ENCODE results near the gene SET.

SET gene

DNA sequence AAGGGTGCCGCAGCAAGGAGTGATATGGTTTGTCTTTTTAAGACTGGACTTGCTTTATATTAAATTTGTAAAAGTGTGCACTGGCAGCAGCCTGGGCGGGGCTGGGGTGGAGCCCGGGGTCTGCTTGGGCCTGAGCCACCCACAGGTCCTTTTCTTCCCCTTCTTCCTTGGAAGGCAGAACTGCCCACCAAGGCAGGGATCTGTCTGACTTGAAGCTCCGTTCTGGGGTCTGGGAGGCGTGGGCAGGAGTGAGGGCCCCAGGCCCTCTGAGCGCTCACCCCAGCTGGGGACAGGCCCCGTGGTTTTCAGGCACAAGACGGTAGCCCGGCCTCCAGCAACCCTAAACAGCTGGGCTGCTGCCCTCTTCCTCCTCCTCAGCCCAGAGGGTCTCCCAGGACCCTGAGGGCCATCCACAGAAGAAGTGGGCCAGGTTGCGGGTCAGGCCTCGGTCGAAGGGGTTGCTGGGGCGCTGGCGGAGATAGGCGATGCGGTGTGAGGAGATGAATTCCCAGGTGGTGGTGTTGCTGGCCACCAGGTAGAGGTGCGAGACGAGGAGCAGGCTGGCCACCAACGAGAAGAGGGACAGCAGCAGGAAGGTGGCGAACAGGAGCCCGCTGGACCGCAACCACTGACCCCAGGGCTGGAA is 31.9 kb downstream of the SET start:
- no peak for TF ChIP-seq CTCF (IDR thresholded peaks at IDR 0.05)
- Histone ChIP-seq H3K36me3 (peaks cover 34% of the 10 kb centered on the region), H3K4me1 (ENCODE audit: control insufficient read depth in 1 of 2, insufficient read depth in 1 of 2, low read depth in 1 of 2, low read length in 1 of 2) (peaks cover 20 to 21% of the 10 kb centered on the region in 2 experiments), H3K9me3 (no peaks in the 10 kb centered on the region), H3K27ac (no peak overlapping the region), H3K4me3 (ENCODE audit: low read depth in 1 of 2, low read length in 1 of 2) (no peak overlapping the region), H3K27me3 (no peaks in the 10 kb centered on the region)

DNA sequence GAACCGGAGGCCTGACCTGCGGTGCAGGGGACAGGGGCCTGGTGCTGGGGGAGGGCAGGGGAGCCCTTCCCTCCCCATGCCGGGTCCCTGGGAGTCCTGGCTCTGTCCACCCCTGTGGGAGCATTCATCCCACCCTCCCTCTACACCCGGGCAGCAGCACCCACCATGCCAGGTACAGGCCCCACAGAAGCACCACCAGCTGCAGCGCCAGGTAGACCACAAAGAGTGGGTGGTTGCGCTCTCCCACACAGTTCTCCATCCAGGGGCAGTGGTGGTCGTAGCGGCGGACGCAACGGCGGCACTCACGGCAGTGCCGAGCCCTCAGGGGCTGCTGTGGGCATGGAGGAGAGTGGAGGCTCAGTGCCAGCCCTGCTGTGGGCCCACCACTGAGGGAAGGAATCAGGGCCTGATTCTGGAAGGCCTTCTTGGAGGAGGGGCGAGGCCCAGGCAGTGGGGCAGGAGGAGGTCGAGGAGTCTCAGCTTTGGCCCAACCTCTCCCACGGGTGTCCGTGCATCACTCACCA is 32.5 kb downstream of the SET start:
- H3K4me3 ChIP-seq (ENCODE audit: low read depth in 1 of 2, low read length in 1 of 2), result no peak overlapping the region
- no peak for TF ChIP-seq CTCF (IDR thresholded peaks at IDR 0.05)

DNA sequence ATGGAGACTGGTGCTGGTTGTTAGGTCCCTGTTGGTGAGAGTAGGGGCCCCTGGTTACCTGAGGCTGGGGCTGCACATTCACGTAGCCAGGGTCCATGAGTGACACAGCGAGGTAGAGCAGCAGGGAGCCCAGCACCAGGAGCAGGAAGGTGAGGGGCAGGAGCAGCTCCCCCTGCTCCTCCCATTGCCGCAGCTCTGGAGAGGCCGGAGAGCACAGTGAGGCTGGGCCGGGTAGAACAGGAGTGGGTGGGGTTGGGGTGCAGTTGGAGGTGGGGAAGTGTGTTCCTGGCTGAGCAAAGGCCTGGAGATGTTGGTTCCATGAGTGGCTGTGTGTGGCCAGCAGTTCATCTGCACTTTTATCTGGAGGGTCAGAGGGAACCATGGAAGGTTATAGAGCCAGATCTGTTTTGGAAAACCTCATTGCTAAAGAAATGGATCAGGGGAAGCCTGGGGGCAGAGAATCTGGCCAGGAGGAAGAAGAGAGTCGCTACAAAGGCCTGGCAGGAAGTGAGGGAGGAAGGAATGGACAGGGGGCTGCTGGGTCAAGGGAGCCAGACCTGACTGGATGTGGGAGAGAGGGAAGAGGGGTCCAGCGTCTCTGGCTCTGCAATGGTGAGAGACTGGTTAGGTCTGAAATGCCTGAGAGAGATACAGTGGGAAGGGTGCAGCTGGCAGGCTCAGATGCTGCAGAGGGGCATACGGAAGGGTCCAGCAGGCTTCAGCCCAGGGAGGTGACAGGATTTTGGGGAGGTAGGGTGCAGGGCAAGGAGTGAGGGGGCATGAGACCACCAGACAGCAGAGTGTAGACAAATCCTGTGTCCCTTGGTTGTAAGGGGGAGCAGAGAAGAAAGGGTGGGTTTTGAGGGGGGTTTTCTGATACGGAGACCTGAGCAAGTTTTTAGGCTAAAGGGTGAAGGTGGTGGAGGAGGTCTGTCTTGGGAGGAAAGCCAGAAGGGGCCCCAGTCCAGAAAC is 33.6 kb downstream of the SET start:
- Histone ChIP-seq H3K27me3 (no peaks in the 10 kb centered on the region), H3K9me3 (no peaks in the 10 kb centered on the region), H3K36me3 (peaks cover 34% of the 10 kb centered on the region), H3K4me3 (ENCODE audit: low read depth in 1 of 2, low read length in 1 of 2) (peak overlapping the region; percentile 78 to 88), H3K27ac (peak overlapping the region; percentile 82), H3K4me1 (ENCODE audit: control insufficient read depth in 1 of 2, insufficient read depth in 1 of 2, low read depth in 1 of 2, low read length in 1 of 2) (peaks cover 20 to 21% of the 10 kb centered on the region in 2 experiments)
- TF ChIP-seq CTCF (IDR thresholded peaks at IDR 0.05), result no peak

More for the DNA sequence above, 32.5 kb downstream of the SET start:
- Histone ChIP-seq H3K27me3 (no peaks in the 10 kb centered on the region), H3K27ac (no peak overlapping the region), H3K9me3 (no peaks in the 10 kb centered on the region), H3K36me3 (peaks cover 34% of the 10 kb centered on the region), H3K4me1 (ENCODE audit: control insufficient read depth in 1 of 2, insufficient read depth in 1 of 2, low read depth in 1 of 2, low read length in 1 of 2) (peaks cover 20 to 21% of the 10 kb centered on the region in 2 experiments)

- H3K36me3 ChIP-seq, result peaks cover 34% of the 10 kb centered on the region
- peak overlapping the region; percentile 78 to 88 for H3K4me3 ChIP-seq (ENCODE audit: low read depth in 1 of 2, low read length in 1 of 2)
- TF ChIP-seq CTCF (IDR thresholded peaks at IDR 0.05), result no peak
- peaks cover 20 to 21% of the 10 kb centered on the region in 2 experiments for H3K4me1 ChIP-seq (ENCODE audit: control insufficient read depth in 1 of 2, insufficient read depth in 1 of 2, low read depth in 1 of 2, low read length in 1 of 2)
- H3K9me3 ChIP-seq, result no peaks in the 10 kb centered on the region
- peak overlapping the region; percentile 82 for H3K27ac ChIP-seq
- H3K27me3 ChIP-seq, result no peaks in the 10 kb centered on the region
Measured at GRCh38 chr9:128723352-128723865, 34.4 kb downstream of the SET start.

DNA sequence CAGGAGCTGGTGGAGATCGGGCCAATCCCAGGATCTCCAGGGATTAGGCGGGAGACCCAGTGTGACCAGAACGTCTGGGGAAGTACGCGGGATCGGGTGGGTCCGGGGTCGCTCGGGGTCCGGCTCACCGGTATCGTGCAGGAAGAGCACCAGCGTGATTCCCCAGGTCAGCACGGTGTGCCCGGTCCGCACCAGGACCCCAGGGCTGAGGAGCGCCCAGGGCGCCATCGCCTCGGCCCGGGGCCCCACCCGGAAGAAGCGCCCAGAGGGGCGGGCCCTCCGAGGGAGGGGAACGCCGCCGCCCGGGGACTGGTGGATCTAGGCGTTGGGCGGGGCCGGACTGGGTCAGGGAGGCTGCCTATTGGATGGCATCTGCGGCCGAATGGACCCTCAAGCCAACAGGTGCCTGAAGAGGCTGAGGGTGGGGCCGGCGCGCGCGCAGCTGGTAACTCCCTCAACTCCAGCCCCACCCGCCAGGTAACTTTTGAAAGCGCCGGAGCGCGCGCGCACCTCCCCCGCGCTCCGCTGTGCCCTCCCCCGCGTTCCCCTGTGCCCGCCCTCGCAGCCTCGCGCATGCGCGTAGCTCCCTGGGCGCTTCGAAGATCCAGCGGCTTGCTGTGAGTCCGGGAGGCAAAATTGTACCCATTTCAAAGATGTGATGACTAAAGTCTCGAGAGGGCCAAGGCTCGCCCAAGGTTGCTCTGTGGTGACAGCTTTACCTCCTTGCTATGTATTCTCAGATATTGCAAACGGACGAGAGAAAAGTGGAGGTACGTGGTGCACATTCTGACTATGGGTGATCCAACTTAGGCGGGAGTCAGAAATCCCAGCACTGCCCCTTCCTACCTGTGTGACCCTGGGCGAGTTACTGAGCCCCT is 35.1 kb downstream of the SET start, which contains the start of gene ZDHHC12:
ZDHHC12 (minus strand) TSS at position 262 of the 878 bp plus-strand sequence; CDS start at position 228, 34 bp downstream.
- Histone ChIP-seq H3K27me3 (no peaks in the 10 kb centered on the region), H3K4me3 (ENCODE audit: low read depth in 1 of 2, low read length in 1 of 2) (peak within 1 kb of the TSS; percentile 78 to 88), H3K27ac (peak within 1 kb of the TSS; percentile 82), H3K4me1 (ENCODE audit: control insufficient read depth in 1 of 2, insufficient read depth in 1 of 2, low read depth in 1 of 2, low read length in 1 of 2) (peaks cover 20 to 21% of the 10 kb centered on the region in 2 experiments), H3K36me3 (peaks cover 34% of the 10 kb centered on the region), H3K9me3 (no peaks in the 10 kb centered on the region)
- TF ChIP-seq CTCF (IDR thresholded peaks at IDR 0.05), result peak; percentile 29
